HCT116 (cell line): Measurements from ENCODE around the gene BCL2L11. TPM values are rescaled to one million over a fixed set of nuclear protein-coding genes. Genes with fewer than 3 reads are reported as not detected.

Experiments used
- ATAC-seq: fragments of 200-7000 bp; cut with Tn5 transposase; 2 replicates; pipeline ENCODE4 v1.9.1; 2020; ENCODE audit warnings: mild to moderate bottlenecking, moderate library complexity
- BruUV-seq: library from RNA; stranded (reverse); fragments of 400-500 nt; replicated peaks from 2 replicates; lab custom pipeline; 2021; lab: Mats Ljungman, UMichigan
- CTCF ChIA-PET: fragments of 300-600 bp; sonication (Branson Sonifier 250); formaldehyde crosslinking; loops from one replicate; lab custom pipeline; 2021; ENCODE audit warnings: antibody characterized with exemption; lab: Charles Lee
- POLR2A ChIA-PET: fragments of 300-600, 350-600 bp; sonication (Branson Sonifier 250); formaldehyde crosslinking; loops from one replicate; lab custom pipeline; 2021; ENCODE audit warnings: antibody characterized with exemption; lab: Charles Lee
- RAD21 ChIA-PET, 2 experiments: fragments of 300-600 bp; sonication (Branson Sonifier 250); formaldehyde crosslinking; loops; one replicate each; lab custom pipeline; 2023; ENCODE audit warnings: low total read pairs in 2 of 2; ENCODE audit not compliant: uncharacterized antibody in 2 of 2, unreplicated experiment in 2 of 2, low non-redundant PET in 1 of 2; lab: Charles Lee
- DNase-seq: peaks from one replicate; pipeline ENCODE4 v3.0.0-alpha.2; 2010; ENCODE audit warnings: low read depth, low spot score
- H2AFZ ChIP-seq: fragments of 200-600 bp; shearing (Covaris generic), sonication (generic); 2 replicates; pipeline ENCODE4 v1.6.1; 2017; ENCODE audit warnings: low read depth, mixed run types, mixed read lengths, antibody characterized with exemption, low read length; ENCODE audit not compliant: poor library complexity, severe bottlenecking
- H3K27ac ChIP-seq: 2 replicates; pipeline ENCODE4 v1.5.1; 2012; ENCODE audit warnings: low read depth, low read length
- H3K27me3 ChIP-seq: fragments of 200-600 bp; sonication (generic); 2 replicates; pipeline ENCODE4 v1.6.1; 2016; ENCODE audit warnings: mixed run types, low read length, mixed read lengths; ENCODE audit not compliant: insufficient read depth
- H3K36me3 ChIP-seq, 2 experiments: fragments of 200-500 bp in 1 of 2; fragments of 200-600 bp in 1 of 2; sonication (Bioruptor generic) in 1 of 2; sonication (generic) in 1 of 2; 2 replicates each; pipeline versions ENCODE4 v1.5.1 to v1.6.1; 2014 to 2016; ENCODE audit warnings: low read length in 2 of 2, inconsistent platforms in 1 of 2, mixed read lengths in 1 of 2, mixed run types in 1 of 2; ENCODE audit not compliant: insufficient read depth in 2 of 2, control insufficient read depth in 1 of 2
- H3K4me1 ChIP-seq, 2 experiments: fragments of 200-600 bp in 1 of 2; sonication (generic) in 1 of 2; 2 replicates each; pipeline versions ENCODE4 v1.5.1 to v1.6.1; 2012 to 2017; ENCODE audit warnings: low read length in 2 of 2, inconsistent platforms in 1 of 2, mild to moderate bottlenecking in 1 of 2, mixed read lengths in 1 of 2, mixed run types in 1 of 2, moderate library complexity in 1 of 2; ENCODE audit not compliant: insufficient read depth in 2 of 2, control insufficient read depth in 1 of 2
- H3K4me2 ChIP-seq: fragments of 200-600 bp; sonication (generic); 2 replicates; pipeline ENCODE4 v1.6.1; 2017; ENCODE audit warnings: mixed run types, low read length, mixed read lengths
- H3K4me3 ChIP-seq, 2 experiments: fragments of 200-600 bp in 1 of 2; sonication (generic) in 1 of 2; replicated peaks in 1 of 2; 2 replicates each; pipeline ENCODE4 v1.5.1; 2011 to 2016; ENCODE audit warnings: low read length in 2 of 2, control low read depth in 1 of 2, low read depth in 1 of 2, mild to moderate bottlenecking in 1 of 2, mixed read lengths in 1 of 2, mixed run types in 1 of 2
- H3K79me2 ChIP-seq: fragments of 200-600 bp; sonication (generic); 2 replicates; pipeline ENCODE4 v1.6.1; 2017; ENCODE audit warnings: mild to moderate bottlenecking, mixed run types, low read length, moderate library complexity, mixed read lengths; ENCODE audit not compliant: insufficient read depth
- H3K9ac ChIP-seq: fragments of 200-600 bp; sonication (generic); 2 replicates; pipeline ENCODE4 v1.6.1; 2016; ENCODE audit warnings: low read length, mixed read lengths
- H3K9me2 ChIP-seq: fragments of 200-600 bp; sonication (generic), shearing (Covaris generic); 2 replicates; pipeline ENCODE4 v1.6.1; 2017; ENCODE audit warnings: mixed run types, mild to moderate bottlenecking, moderate library complexity; ENCODE audit not compliant: insufficient read depth
- H3K9me3 ChIP-seq, 2 experiments: fragments of 200-500 bp in 1 of 2; fragments of 200-600 bp in 1 of 2; sonication (Bioruptor generic) in 1 of 2; sonication (generic) in 1 of 2; 2 replicates each; pipeline ENCODE4 v1.6.1; 2014 to 2017; ENCODE audit warnings: low read length in 2 of 2, mixed read lengths in 2 of 2, inconsistent platforms in 1 of 2, low read depth in 1 of 2, mild to moderate bottlenecking in 1 of 2, mixed run types in 1 of 2, moderate library complexity in 1 of 2; ENCODE audit not compliant: control insufficient read depth in 1 of 2, insufficient read depth in 1 of 2
- H4K20me1 ChIP-seq: fragments of 200-600 bp; sonication (generic), shearing (Covaris generic); 2 replicates; pipeline ENCODE4 v1.6.1; 2017; ENCODE audit warnings: mixed run types, mild to moderate bottlenecking, moderate library complexity; ENCODE audit not compliant: insufficient read depth
- CBX3 ChIP-seq: IDR thresholded peaks from 2 replicates; pipeline ENCODE4 v1.6.1; 2012; ENCODE audit warnings: low read depth
- CEBPB ChIP-seq: IDR thresholded peaks from 2 replicates; pipeline ENCODE4 v1.6.1; 2012; ENCODE audit warnings: low read depth
- EGR1 ChIP-seq: IDR thresholded peaks from 2 replicates; pipeline ENCODE4 v1.6.1; 2012; ENCODE audit warnings: low read depth
- ELF1 ChIP-seq: IDR thresholded peaks from 2 replicates; pipeline ENCODE4 v1.6.1; 2012; ENCODE audit warnings: low read depth, borderline replicate concordance
- EZH2 ChIP-seq: fragments of 200-600 bp; sonication (generic); IDR thresholded peaks from 2 replicates; pipeline ENCODE4 v1.6.1; 2017; ENCODE audit warnings: antibody characterized with exemption, mixed run types
- EZH2phosphoT487 ChIP-seq: fragments of 200-600 bp; IDR thresholded peaks from 2 replicates; pipeline ENCODE4 v1.6.1; 2018; ENCODE audit warnings: antibody characterized with exemption, borderline replicate concordance
- FOSL1 ChIP-seq: IDR thresholded peaks from 2 replicates; pipeline ENCODE4 v1.6.1; 2012; ENCODE audit warnings: low read depth
- JUND ChIP-seq: IDR thresholded peaks from 2 replicates; pipeline ENCODE4 v1.6.1; 2012
- MAX ChIP-seq: IDR thresholded peaks from 2 replicates; pipeline ENCODE4 v1.6.1; 2012
- POLR2A ChIP-seq: IDR thresholded peaks from 2 replicates; pipeline ENCODE4 v1.7.0; 2011; ENCODE audit warnings: borderline replicate concordance; ENCODE audit not compliant: insufficient read depth, insufficient read length; ENCODE audit errors: extremely low read depth
- POLR2AphosphoS5 ChIP-seq: IDR thresholded peaks from 2 replicates; pipeline ENCODE4 v1.6.1; 2011; ENCODE audit warnings: mild to moderate bottlenecking, low read depth, low read length, moderate library complexity
- RAD21 ChIP-seq: IDR thresholded peaks from 2 replicates; pipeline ENCODE4 v1.6.1; 2012; ENCODE audit warnings: low read depth, mild to moderate bottlenecking
- SIN3A ChIP-seq: IDR thresholded peaks from 2 replicates; pipeline ENCODE4 v1.6.1; 2012; ENCODE audit warnings: low read depth
- YY1 ChIP-seq: IDR thresholded peaks from 2 replicates; pipeline ENCODE4 v1.6.1; 2011; ENCODE audit warnings: low read length, low read depth, moderate library complexity, mild to moderate bottlenecking; ENCODE audit not compliant: insufficient replicate concordance; ENCODE audit errors: extremely low read depth
- ZBTB33 ChIP-seq: IDR thresholded peaks from 2 replicates; pipeline ENCODE4 v1.6.1; 2011; ENCODE audit warnings: mild to moderate bottlenecking, low read length, moderate library complexity; ENCODE audit not compliant: insufficient replicate concordance; ENCODE audit errors: extremely low read depth
- ZFX ChIP-seq: fragments of 450-650 bp; IDR thresholded peaks from 2 replicates; pipeline ENCODE4 v1.6.1; 2017
- ZNF274 ChIP-seq: fragments of 200-500 bp; sonication (Bioruptor generic); IDR thresholded peaks from 2 replicates; pipeline ENCODE4 v1.6.1; 2014; ENCODE audit warnings: mild to moderate bottlenecking, low read depth, low read length, inconsistent platforms
- intact Hi-C: fragments of 100-400 bp; cut with micrococcal nuclease; formaldehyde crosslinking; loops from 2 replicates; pipeline ENCODE4 v1.10.0; 2022
- total RNA-seq: library from RNA; stranded (reverse); gene quantifications from one replicate; pipeline ENCODE4 v1.2.1, GENCODE V29; 2021; ENCODE audit not compliant: unreplicated experiment

BCL2L11 gene
- total RNA-seq, 1 experiment from 2014 or later: 17.8 TPM

- H3K9ac ChIP-seq: no peak overlapping the region
- TF ChIP-seq CEBPB: no peak
- TF ChIP-seq ZNF274: no peak
- TF ChIP-seq MAX: no peak
- TF ChIP-seq RAD21: no peak
- ChIA-PET RAD21 (no interaction called here), CTCF (no interaction called here), POLR2A (no interaction called here)
- peaks cover 20 to 34% of the 10 kb centered on the region in 2 experiments for H3K36me3 ChIP-seq
- peak overlapping the region in 1 of 2 experiments; percentile 93; a peak in 1 of 4 replicates for H3K4me3 ChIP-seq
- no peaks in the 10 kb centered on the region for H3K9me2 ChIP-seq
- peaks cover 58% of the 10 kb centered on the region for H3K79me2 ChIP-seq
- no peak overlapping the region for H3K27ac ChIP-seq
- H3K4me1 ChIP-seq: peaks cover 13 to 34% of the 10 kb centered on the region in 2 experiments
- intact Hi-C loops: no loop called here
- no peak overlapping the region for H3K4me2 ChIP-seq
- no peaks in the 10 kb centered on the region for H3K27me3 ChIP-seq
- H2AFZ ChIP-seq: no peak overlapping the region
- DNase-seq: no peak
- H4K20me1 ChIP-seq: peaks cover 5% of the 10 kb centered on the region; the same call in 1 of the 2 replicates
- ATAC-seq: no peak
- no peaks in the 10 kb centered on the region for H3K9me3 ChIP-seq
- no TSS peak for BruUV-seq
These were observed 3.0 kb downstream of the BCL2L11 start for GRCh38 chr2:111123751-111124150.

GRCh38 chr2:111126581-111126980, 5.9 kb downstream of the BCL2L11 start:
- Histone ChIP-seq H3K36me3 (peaks cover 24 to 43% of the 10 kb centered on the region in 2 experiments), H3K27me3 (no peaks in the 10 kb centered on the region), H4K20me1 (peaks cover 5% of the 10 kb centered on the region; the same call in 1 of the 2 replicates), H3K9ac (no peak overlapping the region), H3K9me2 (no peaks in the 10 kb centered on the region), H3K4me3 (no peak overlapping the region), H3K9me3 (no peaks in the 10 kb centered on the region), H3K4me2 (no peak overlapping the region), H2AFZ (no peak overlapping the region), H3K27ac (no peak overlapping the region), H3K79me2 (peaks cover 62% of the 10 kb centered on the region), H3K4me1 (peaks cover 5 to 17% of the 10 kb centered on the region in 2 experiments; a peak in 1 of 4 replicates)
- CTCF ChIA-PET: no interaction called here
- no TSS peak for BruUV-seq
- intact Hi-C loops: no loop called here
- POLR2A ChIA-PET: no interaction called here
- RAD21 ChIA-PET: no interaction called here
- no peak for DNase-seq
- no peak for ATAC-seq
- TF ChIP-seq JUND: no peak
- no peak for TF ChIP-seq EGR1
- TF ChIP-seq EZH2: no peak
- TF ChIP-seq ZFX: no peak
- no peak for TF ChIP-seq ZBTB33
- TF ChIP-seq ELF1: no peak
- no peak for TF ChIP-seq EZH2phosphoT487
- no peak for TF ChIP-seq SIN3A
- no peak for TF ChIP-seq RAD21
- TF ChIP-seq CBX3: no peak
- no peak for TF ChIP-seq POLR2A
- TF ChIP-seq POLR2AphosphoS5: no peak
- TF ChIP-seq YY1: no peak
- TF ChIP-seq MAX: no peak
- no peak for TF ChIP-seq FOSL1
